NCI-H2107 (cell line): Measurements from ENCODE around the gene DNAL1.
"Not testable (repeated sequence)": the region's sequence is repeated elsewhere in the genome, so short reads cannot be mapped to it uniquely, and the experiment has no call there.

Experiments
- DNase-seq: peaks from one replicate; lab custom pipeline; 2025; lab: John Stamatoyannopoulos, UW

The DNAL1 gene

DNA sequence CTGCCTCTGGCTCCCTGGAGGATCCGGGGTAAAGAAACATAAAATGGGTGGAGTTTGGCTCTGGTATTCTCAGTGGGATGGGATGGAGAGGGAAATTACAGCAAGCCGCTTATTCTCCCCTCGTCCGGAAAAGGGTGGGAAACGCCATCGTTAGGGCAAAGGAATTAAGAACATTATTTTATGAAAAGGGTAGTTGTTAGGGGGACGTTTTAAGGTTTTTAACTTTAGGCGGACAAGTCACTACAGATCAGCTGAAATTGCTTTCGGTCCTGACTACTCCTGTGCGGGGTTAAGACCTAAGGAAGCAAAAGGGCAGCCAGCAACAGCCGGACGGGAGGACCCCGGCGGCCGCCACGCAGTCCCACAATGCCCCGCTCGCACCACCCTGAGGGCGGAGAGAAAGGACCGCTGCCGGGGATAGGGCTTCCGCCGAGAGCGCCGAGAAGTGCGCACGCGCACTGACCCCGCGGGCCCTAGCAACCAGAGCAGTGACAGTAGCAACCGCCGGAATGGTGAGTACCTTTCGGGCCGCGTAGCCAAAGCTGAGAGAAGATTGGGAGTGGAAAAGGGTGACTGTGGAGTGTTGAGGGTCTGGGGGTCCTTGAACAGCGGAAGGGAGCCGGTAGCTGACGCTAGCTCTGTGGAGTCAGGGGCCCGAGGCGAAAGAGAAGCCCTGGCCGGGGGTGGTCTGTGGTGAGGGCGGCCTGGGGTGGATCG lies at the start of gene DNAL1:
Gene DNAL1 (plus strand): TSS at position 456 of the 717 bp plus-strand sequence. CDS start 54 bp downstream, at position 510.
- DNase-seq = peak; percentile 97

DNA sequence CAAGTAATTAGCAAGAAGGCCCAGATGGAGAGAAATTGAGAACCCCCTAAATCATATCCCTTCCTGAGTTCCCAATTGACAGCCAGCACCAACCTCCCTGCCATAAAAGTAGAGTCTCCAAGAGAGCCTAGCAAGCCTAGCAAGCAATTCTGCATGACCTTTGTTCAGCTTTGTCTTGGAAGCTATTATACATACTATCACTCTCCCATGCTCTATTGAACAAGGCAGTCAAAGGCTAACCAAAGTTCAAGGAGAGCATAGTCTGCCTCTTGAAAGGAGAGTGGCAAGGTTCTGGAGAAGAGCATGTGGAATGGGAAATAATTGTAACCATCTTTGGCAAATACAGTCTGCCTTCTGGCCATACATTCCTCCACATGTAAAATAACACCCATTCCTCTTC lies 45.3 kb upstream of the DNAL1 start:
- no peak for DNase-seq

- no peak for DNase-seq
Observed at GRCh38 chr14:73602994-73603393, 41.8 kb upstream of the DNAL1 start.

DNA sequence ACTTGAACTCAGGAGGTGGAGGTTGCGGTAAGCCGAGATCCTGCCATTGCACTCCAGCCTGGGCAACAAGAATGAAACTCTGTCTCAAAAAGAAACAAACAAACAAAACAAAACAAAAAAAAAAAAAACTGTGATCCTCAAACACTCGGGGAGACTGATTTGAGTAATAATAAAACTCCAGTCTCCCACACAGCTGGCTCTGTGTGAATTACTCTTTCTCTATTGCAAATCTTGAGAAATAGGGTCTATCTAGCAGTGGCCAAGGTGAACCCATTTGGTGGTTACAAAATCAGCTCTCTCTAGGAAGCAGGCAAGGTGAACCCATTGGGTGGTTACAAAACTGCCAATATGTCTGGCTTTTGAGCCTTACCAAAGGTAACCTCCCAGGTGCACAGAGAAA lies 38.5 kb upstream of the DNAL1 start:
- no peak for DNase-seq

- DNase-seq = no peak
Observed at GRCh38 chr14:73607241-73607640, 37.5 kb upstream of the DNAL1 start.

GRCh38 chr14:73610687-73611086 lies 34.1 kb upstream of the DNAL1 start:
- DNase-seq = no peak

DNA sequence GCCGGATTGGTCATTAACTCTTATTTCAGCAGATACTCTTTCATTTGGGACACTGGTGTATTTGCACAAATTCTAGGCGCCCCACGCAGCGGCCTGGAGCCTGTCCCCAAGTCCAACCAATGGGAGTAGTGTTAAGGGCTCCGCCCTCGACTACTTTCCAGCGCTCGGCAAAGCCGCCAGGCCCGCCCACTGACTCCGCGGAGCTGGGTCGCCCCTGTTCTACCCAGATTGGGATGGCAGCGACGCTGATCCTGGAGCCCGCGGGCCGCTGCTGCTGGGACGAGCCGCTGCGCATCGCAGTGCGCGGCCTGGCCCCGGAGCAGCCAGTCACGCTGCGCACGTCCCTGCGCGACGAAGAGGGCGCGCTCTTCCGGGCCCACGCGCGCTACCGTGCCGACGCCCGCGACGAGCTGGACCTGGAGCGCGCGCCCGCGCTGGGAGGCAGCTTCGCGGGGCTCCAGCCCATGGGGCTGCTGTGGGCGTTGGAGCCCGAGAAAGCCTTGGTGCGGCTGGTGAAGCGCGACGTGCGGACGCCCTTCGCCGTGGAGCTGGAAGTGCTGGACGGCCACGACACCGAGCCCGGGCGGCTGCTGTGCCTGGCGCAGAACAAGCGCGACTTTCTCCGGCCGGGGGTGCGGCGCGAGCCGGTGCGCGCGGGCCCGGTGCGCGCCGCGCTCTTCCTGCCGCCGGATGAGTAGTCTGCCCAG lies 32.3 kb upstream of the DNAL1 start, which contains the start of gene ACOT6:
Gene ACOT6 (plus strand): TSS at position 179 of the 707 bp plus-strand sequence. CDS start 55 bp downstream, at position 234.
- DNase-seq = peak; percentile 17

GRCh38 chr14:73613046-73613383 lies 31.8 kb upstream of the DNAL1 start:
- DNase-seq = no peak

DNA sequence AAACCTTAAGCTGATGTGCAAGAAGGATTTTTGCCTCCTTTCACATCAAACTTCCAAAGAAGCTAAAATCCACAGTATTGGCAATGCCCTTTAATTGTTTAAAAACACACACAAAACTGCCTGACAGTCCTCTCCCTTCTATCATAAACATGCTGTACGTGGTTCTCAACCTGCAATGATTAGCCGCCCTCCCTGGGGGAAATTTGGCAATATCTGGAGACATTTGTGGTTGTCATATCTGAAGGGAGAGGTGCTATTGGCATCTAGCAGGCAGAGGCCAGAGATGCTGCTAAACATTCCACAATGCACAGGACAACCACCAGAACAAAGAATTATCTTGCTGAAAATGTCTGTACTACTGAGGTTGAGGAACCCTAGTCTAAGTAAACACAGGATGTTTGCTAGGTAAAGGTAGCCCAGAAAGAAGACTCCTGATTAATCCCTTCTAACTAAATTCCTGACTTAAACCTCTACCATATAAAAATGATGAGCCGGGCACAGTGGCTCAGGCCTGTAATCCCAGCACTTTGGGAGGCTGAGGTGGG lies 31.3 kb upstream of the DNAL1 start:
- DNase-seq = no peak

DNA sequence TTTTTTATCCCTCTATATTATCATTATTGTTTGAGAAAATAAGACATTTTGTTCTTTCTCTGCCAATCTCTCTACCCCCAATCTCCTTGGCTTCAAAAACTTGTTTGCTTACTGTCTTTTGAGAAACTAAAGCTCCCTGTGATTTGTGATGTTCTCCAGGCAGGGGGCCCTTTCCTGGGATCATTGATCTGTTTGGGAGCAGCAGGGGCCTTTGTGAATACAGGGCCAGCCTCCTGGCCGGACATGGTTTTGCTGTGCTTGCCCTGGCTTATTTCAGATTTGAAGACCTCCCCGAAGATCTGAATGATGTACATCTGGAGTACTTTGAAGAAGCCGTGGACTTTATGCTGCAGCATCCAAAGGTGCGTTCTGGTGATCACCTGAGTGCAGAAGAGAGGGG lies 28.0 kb upstream of the DNAL1 start:
- no peak for DNase-seq

- no peak for DNase-seq
Observed at GRCh38 chr14:73619524-73619923, 25.3 kb upstream of the DNAL1 start.

- DNase-seq = no peak
Observed at GRCh38 chr14:73620268-73620667, 24.5 kb upstream of the DNAL1 start.

DNA sequence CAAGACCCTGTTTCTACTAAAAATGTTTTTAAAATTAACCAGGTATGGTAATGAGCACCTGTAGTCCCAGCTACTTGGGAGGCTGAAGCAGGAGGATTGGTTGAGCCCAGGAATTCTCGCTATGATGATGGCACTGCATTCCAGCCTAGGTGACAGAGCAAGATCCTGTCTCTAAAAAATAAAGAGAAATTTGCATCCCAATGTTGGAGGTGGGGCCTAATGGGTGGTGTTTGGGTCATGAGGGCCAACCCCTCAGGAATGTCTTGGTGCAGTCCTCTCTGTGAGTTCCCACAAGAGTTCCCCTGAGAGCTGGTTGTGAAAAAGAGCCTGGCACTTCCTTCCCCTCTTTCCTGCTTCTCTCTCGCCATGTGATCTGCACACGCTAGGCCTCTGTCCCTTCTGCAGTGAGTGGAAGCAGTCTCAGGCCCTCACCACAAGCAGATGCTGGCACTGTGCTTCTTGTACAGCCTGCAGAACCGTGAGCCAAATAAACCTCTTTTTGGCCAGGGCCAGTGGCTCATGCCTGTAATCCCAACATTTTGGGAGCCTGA lies 21.2 kb upstream of the DNAL1 start:
- no peak for DNase-seq

- no peak for DNase-seq
Observed at GRCh38 chr14:73625706-73626105, 19.1 kb upstream of the DNAL1 start.

- DNase-seq = no peak
Observed at GRCh38 chr14:73627151-73627558, 17.6 kb upstream of the DNAL1 start.

DNA sequence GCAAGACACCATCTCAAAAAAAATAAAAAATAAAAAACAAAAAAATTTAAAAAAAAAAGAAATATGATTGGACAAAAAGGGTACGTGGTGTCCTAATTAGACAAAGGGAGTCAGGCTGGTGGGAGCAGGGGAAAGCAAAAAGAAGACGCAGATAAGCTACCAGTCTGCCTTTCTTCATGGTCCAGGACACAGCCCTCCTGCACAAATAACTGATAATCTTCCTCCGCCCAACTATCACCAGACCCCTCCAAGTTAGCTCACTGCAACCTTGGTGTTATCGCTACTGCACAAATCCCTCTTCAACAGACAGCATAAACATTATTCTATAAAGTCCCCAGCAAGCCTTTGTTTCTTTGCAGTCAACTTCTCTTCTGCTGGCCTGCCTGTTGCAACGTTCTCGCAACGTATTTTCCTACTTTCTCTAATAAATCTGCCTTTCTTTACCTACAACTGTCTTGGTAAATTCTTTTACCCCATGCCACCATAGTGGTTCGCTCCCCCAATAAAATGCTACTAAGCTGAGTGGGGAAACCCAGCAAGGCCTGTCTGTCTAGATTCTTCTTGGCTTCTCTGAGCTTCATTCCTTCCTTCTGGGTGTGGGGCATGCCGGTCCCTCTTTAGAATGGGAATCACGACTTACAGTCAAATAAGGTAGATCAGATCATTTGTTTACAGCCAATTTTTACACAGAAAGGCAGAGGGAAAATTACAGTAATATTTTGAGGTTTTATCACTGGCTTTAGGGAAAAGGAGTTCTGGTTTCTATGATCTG lies 14.6 kb upstream of the DNAL1 start:
- no peak for DNase-seq

DNA sequence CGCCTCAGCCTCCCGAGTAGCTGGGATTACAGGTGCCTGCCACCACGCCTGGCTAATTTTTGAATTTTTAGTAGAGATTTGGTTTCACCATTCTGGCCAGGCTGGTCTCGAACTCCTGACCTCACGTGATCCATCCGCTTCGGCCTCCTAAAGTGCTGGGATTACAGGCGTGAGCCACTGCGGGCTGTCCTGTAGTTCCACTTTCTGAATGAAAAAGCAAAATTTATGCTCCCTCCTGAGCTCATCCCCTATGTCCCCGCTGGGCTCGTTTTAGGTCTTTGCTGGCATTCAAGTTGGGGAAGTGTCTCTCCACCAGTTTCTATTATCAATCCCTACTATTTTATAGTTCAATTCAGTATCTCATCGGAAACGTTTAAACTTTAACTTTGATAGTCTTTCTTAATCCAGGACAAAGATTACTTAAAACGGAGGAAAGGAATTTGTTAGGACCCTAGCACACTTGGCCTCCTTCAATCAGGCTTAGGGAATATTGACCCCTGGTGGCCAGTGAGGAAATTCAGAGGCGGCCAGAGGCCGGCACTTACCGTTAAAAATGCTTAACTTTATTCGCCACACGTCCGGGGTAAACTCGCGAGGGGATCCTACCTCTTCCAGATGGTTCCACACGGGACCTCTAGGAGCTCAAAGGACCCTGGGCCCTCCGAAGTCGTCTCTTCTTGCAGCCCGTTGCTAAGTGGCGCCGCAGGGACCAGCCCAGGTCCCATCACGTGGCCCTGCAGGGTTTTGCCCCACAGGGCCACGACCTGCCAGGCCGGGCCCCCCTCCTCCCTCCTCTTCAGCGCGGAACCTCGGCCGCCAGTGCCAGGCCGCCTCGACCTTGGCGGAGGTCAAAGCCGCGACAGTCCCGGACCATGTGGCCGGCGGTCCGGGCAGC lies 11.4 kb upstream of the DNAL1 start:
- peak; percentile 8 for DNase-seq

GRCh38 chr14:73634011-73634833 lies 10.6 kb upstream of the DNAL1 start:
- DNase-seq = peak; percentile 15

- DNase-seq = not testable (repeated sequence)
Observed at GRCh38 chr14:73636355-73636754, 8.4 kb upstream of the DNAL1 start.

DNA sequence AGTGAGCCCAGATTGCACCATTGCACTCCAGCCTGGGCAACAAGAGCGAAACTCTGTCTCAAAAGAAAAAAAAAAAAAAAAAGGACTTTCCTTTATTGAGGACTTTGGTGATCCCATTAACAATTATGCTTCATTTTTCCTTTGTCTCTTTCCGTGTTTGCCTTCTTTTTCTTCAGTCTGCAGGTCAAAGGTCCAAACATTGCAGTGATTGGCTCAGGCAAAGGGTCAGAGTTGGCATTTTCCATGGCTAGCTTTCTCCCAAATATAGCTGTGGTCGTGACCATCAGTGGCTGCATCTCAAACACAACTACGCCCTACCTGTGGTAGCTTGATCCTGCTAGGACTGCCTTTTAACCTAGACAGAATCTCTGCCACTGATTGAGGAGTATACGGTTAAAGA lies 7.0 kb upstream of the DNAL1 start:
- no peak for DNase-seq
